ENCODE data around the gene HOXC4.

- TF ChIP-seq CTCF (IDR thresholded peaks at IDR 0.05) = no peak
- no peak for TF ChIP-seq POLR2A (IDR thresholded peaks at IDR 0.05)
Measured at GRCh38 chr12:54039417-54040147, 14.1 kb upstream of the HOXC4 start.
